Esophagus muscularis mucosa (tissue), 3 donors: ENCODE results near the gene RAPGEF1.

Experiments
- CTCF ChIP-seq, 3 experiments: fragments of 200-600 bp in 2 of 3; fragments of 450-650 bp in 1 of 3; sonication (generic) in 2 of 3; IDR thresholded peaks; one replicate each; pipeline ENCODE4 v1.5.1; 2017 to 2019; ENCODE audit warnings: antibody characterized with exemption in 3 of 3, mild to moderate bottlenecking in 2 of 3, moderate library complexity in 1 of 3
- POLR2A ChIP-seq: fragments of 450-650 bp; IDR thresholded peaks from one replicate; pipeline ENCODE4 v1.6.1; 2017; ENCODE audit warnings: antibody characterized with exemption, moderate library complexity, mild to moderate bottlenecking, low read depth
- POLR2AphosphoS5 ChIP-seq, 2 donors: sonication (generic); formaldehyde crosslinking; IDR thresholded peaks; one replicate each; pipeline ENCODE4 v1.6.1; 2017; ENCODE audit warnings: antibody characterized with exemption in 2 of 2

- no peak for TF ChIP-seq CTCF (IDR thresholded peaks at IDR 0.05)
- no peak for TF ChIP-seq POLR2AphosphoS5 (IDR thresholded peaks at IDR 0.05)
- no peak for TF ChIP-seq POLR2A
Observed at GRCh38 chr9:131649646-131650045, 90.2 kb downstream of the RAPGEF1 start.
